Fibroblast of gingiva (primary cell): ENCODE data around the gene PHB1.
"Not testable (repeated sequence)": the region's sequence is repeated elsewhere in the genome, so short reads cannot be mapped to it uniquely, and the experiment has no call there.

Experiments used
- DNase-seq: peaks from one replicate; pipeline ENCODE4 v3.0.0-alpha.2; 2011; ENCODE audit warnings: low read depth

PHB1 gene

GRCh38 chr17:49439673-49440571 lies 25.2 kb upstream of the PHB1 start:
- no peak for DNase-seq

- no peak for DNase-seq
Measured at GRCh38 chr17:49439305-49439672, 24.6 kb upstream of the PHB1 start.

- DNase-seq, result no peak
Measured at GRCh38 chr17:49438436-49439278, 24.0 kb upstream of the PHB1 start.

- no peak for DNase-seq
Measured at GRCh38 chr17:49437696-49438435, 23.2 kb upstream of the PHB1 start.

- no peak for DNase-seq
Measured at GRCh38 chr17:49436174-49436573, 21.5 kb upstream of the PHB1 start.

DNA sequence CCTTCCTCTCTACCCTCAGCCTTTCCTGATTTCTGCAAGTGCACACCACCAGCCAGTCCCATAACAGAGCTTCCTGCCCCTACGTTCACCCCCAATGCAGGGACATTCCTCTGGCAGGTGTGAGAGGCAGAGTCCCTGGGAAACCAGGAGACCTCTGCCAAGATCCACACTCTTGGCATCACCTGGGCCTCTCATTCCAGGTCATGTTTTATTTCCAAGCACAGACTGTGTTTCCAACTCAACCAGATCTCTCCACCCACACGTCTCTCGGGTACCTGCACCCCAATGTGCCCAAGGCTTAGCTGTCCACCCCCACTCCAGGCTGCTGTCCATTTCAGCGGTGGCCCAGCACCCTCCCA lies 21.0 kb upstream of the PHB1 start:
- DNase-seq, result no peak

GRCh38 chr17:49434821-49435670 lies 20.4 kb upstream of the PHB1 start:
- peak; percentile 17 for DNase-seq

DNA sequence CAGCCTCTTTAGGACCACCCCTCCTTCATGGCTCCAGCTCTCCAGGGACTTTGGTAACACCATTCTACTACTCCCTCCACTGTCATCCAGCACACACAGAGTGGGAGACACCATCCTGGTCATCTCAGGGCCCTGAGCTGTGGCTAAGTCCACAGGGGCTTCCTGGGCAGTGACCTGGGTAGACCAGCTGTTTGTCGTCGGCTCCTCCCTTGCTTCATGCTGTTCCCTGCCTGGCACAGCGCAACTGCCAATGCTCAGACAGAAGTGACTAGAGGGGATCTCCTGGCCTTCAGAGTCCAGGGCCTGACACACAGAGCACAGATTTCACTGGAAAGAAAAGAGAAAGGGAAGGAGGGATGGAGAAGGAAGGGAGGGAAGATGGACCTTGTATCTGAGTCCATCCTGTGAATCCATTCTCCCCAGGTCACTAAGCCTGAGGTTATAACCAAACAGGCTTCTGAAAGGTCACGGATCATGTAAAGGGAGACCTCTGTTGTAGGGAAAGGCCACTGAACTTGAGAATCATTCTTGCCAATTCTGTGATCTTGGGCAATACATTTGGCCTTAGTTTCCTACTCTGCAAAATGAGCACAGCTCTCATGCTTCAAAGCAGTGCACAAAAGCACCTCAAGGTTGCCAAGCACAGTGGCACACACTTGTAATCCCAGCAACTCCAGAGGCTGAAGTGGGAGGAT lies 18.5 kb upstream of the PHB1 start:
- DNase-seq, result no peak

DNA sequence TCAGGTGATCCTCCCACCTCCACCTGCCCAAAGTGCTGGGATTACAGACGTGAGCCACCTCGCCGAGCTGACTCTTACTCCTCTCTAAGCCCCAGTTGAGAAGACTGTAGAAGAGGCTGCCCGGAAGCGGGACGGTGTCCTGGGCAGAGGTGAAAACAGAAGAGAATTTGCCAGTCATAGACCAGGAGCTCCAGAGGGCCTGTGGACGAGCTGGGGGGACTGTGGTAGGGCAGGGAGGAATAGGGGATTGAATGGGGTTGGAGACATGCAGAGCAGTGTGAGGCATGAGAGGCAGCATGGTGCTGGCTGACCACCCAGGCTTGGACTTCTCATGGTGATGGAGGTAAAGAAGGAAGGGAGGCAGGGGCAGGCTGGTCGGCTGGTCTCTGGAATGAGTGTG lies 17.1 kb upstream of the PHB1 start:
- DNase-seq, result no peak

GRCh38 chr17:49425004-49425286 lies 10.3 kb upstream of the PHB1 start:
- no peak for DNase-seq

DNA sequence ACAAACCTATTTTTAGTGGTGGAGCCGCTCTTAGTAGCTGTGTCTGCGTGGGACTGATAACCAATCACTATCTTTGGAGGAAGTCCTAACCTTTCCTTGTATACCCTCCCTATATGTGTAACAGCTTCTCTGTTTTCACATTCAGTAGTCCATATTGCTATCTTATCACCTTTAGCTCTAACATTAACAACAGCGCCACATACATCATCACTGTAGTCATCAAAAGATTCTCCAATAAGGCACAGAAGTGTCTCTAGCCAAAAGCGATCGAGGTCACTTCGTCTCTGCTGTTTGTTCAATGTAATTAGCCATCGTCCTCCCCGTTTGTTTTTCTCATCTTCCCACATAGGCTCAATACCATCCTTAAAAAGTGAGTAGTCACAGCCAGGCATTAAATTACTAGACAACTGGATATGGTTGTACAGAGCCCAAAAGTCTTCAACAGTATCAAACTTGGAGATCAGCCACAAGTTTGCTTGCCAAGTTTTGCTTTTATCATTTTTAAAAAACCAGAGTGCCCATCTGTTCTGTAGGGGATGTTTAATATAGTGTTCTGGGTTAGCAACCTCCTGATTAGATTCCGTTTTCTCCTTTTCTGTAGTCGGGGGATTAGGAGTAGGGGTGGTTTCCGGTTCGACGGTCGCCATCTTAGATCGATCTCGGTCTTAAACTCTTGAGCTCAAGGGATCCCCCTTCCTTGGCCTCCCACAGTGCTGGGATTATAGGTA lies 9.8 kb upstream of the PHB1 start:
- not testable (repeated sequence) for DNase-seq

DNA sequence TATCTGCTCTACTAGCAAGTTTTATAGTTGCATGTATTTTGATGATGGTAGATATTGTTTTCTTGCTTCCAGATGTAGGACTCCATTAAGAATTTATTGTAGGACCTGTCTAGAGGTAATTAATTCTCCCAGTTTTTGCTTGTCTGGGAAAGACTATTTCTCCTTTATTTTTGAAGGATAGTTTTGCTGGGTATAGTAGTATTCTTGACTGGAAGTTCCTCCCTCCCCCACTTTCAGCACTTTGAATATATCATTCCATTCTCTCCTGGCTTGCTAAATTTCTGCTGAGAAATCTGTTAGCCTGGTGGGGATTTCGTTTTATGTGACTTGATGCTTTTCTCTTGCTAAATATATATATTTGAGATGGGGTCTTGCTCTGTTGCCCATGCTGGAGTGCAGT lies 8.0 kb upstream of the PHB1 start:
- DNase-seq, result no peak

GRCh38 chr17:49419761-49420160 lies 5.1 kb upstream of the PHB1 start:
- not testable (repeated sequence) for DNase-seq

DNA sequence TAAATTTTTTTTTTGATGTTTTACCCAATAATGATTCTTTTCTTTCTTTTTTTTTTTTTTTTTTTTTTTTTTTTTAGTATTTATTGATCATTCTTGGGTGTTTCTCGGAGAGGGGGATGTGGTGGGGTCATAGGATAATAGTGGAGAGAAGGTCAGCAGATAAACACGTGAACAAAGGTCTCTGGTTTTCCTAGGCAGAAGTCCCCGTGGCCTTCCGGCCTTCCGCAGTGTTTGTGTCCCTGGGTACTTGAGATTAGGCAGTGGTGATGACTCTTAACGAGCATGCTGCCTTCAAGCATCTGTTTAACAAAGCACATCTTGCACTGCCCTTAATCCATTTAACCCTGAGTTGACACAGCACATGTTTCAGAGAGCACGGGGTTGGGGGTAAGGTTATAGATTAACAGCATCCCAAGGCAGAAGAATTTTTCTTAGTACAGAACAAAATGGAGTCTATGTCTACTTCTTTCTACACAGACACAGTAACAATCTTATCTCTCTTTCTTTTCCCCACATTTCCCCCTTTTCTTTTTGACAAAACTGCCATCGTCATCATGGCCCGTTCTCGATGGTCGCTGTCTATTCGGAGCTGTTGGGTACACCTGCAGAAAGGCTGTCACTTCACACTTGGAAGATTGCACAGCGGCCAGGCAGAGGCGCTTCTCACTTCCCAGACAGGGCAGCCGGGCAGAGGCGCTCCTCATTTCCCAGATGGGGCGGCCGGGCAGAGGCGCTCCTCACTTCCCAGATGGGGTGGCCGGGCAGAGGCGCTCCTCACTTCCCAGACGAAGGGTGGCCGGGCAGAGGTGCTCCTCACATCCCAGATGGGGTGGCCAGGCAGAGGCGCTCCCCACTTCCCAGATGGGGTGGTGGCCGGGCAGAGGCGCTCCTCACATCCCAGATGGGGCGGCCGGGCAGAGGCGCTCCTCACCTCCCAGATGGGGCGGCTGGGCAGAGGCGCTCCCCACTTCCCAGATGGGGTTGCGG lies 4.4 kb upstream of the PHB1 start:
- DNase-seq, result not testable (repeated sequence)

- no peak for DNase-seq
Measured at GRCh38 chr17:49414271-49414621, 436 bp downstream of the PHB1 start.

DNA sequence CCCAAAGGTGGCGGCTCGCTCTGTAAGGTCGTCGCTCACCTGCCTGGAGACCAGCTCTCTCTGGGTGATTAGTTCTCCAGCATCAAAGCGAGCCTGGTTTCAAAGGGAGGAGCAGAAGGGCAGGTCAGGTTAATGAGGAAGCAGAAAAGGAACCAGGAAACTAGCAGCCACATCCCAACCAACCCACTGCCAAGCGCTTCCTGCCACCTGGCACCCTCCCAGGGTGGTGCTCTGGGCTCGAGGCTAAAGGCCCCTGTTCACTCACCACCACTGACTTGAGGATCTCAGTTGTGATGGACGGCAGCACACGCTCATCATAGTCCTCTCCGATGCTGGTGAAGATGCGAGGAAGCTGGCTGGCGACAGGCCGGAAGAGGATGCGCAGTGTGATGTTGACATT lies 5.6 kb downstream of the PHB1 start:
- DNase-seq, result no peak

DNA sequence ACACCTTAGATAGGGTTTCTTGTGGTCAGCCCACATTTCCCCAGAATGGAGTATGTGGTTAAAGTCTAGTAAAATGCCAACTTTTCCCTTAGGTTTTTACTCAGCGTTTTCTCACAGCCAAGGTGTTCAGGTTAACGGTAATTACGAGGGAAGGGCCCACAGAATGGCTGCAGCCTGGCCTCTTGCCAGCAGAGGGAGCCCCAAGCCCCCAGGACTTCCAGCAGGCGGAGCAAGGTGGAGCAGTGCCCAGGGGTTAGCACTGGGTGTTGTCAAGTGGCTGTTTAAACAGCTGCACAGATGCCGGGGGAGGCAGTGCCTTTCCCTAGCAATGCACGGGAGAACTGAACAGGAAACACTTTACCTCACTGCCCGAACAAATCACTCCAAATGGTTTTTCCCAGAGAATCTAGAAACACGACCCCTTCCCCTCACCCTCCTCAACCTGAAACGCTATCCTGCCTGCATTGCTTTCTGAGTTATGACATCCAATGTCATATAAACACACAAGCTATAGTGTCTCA lies 6.6 kb downstream of the PHB1 start:
- DNase-seq, result peak; percentile 23

- no peak for DNase-seq
Measured at GRCh38 chr17:49407086-49407485, 7.6 kb downstream of the PHB1 start.

- DNase-seq, result no peak
Measured at GRCh38 chr17:49406421-49407061, 8.1 kb downstream of the PHB1 start.
